ENCODE measurements around the gene CMSS1. TPM values are rescaled to one million over a fixed set of nuclear protein-coding genes. Genes with fewer than 3 reads are reported as not detected.
A peak's percentile ranks its signal among the peaks of the same experiment; 100 is the strongest.

Gene CMSS1
- total and polyA plus RNA-seq, 2 of the 13 experiments (the other 11 are each of a cell fraction or from before 2014, with no cell fraction given), result 6.4 to 48.7 TPM

GRCh38 chr3:99875929-99876841, 58.5 kb downstream of the CMSS1 start (continued):
- TF ChIP-seq ZNF138 (CRISPR knock-in tag; IDR thresholded peaks at IDR 0.05; ENCODE audit: low read depth), result no peak; the same call in 1 of the 2 replicates
- peak; percentile 50; the same call in 1 of the 2 replicates for TF ChIP-seq ZNF878 (CRISPR knock-in tag; IDR thresholded peaks at IDR 0.05)
- TF ChIP-seq CEBPB (IDR thresholded peaks at IDR 0.05; ENCODE audit: borderline replicate concordance, low read depth, low read length), result peak; percentile 70; the same call in 1 of the 2 replicates
- TF ChIP-seq KDM1A (CRISPR knock-in tag; IDR thresholded peaks at IDR 0.05), result no peak
- TF ChIP-seq ZNF644 (CRISPR knock-in tag; IDR thresholded peaks at IDR 0.05; ENCODE audit: low read depth), result no peak
- peak; percentile 45 for TF ChIP-seq XRCC5 (optimal IDR thresholded peaks at IDR 0.05; ENCODE audit: low read length)
- no peak; the same call in 1 of the 2 replicates for TF ChIP-seq FOSL2 (CRISPR knock-in tag; IDR thresholded peaks at IDR 0.05)
- peak; percentile 98 for TF ChIP-seq ZMYM4 (CRISPR knock-in tag; IDR thresholded peaks at IDR 0.05)
- no peak; the same call in 1 of the 2 replicates for TF ChIP-seq KDM4B (CRISPR knock-in tag; IDR thresholded peaks at IDR 0.05)
- TF ChIP-seq SMC3 (IDR thresholded peaks at IDR 0.05; ENCODE audit: low read length), result no peak
- 0 out of 2 replicates have a peak, but pooled peaks have one; percentile 44 for TF ChIP-seq ZNF253 (CRISPR knock-in tag; IDR thresholded peaks at IDR 0.05; ENCODE audit: borderline replicate concordance)
- no peak for TF ChIP-seq ONECUT2 (CRISPR knock-in tag; IDR thresholded peaks at IDR 0.05)
- TF ChIP-seq ATF7 (IDR thresholded peaks at IDR 0.05), result peak; percentile 22; the same call in 1 of the 2 replicates
- peak; percentile 96 for TF ChIP-seq ATF7 (CRISPR knock-in tag; IDR thresholded peaks at IDR 0.05)
- TF ChIP-seq, protein P1, sequence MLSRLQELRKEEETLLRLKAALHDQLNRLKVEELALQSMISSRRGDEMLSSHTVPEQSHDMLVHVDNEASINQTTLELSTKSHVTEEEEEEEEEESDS (CRISPR knock-in tag; IDR thresholded peaks at IDR 0.05; ENCODE audit: borderline replicate concordance), result no peak
- TF ChIP-seq, protein P2, sequence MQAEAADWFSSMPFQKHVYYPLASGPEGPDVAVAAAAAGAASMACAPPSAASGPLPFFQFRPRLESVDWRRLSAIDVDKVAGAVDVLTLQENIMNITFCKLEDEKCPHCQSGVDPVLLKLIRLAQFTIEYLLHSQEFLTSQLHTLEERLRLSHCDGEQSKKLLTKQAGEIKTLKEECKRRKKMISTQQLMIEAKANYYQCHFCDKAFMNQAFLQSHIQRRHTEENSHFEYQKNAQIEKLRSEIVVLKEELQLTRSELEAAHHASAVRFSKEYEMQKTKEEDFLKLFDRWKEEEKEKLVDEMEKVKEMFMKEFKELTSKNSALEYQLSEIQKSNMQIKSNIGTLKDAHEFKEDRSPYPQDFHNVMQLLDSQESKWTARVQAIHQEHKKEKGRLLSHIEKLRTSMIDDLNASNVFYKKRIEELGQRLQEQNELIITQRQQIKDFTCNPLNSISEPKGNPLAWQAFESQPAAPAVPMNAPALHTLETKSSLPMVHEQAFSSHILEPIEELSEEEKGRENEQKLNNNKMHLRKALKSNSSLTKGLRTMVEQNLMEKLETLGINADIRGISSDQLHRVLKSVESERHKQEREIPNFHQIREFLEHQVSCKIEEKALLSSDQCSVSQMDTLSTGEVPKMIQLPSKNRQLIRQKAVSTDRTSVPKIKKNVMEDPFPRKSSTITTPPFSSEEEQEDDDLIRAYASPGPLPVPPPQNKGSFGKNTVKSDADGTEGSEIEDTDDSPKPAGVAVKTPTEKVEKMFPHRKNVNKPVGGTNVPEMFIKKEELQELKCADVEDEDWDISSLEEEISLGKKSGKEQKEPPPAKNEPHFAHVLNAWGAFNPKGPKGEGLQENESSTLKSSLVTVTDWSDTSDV (CRISPR knock-in tag; IDR thresholded peaks at IDR 0.05), result peak; percentile 48; the same call in 1 of the 2 replicates
- peak; percentile 86; the same call in 1 of the 2 replicates for TF ChIP-seq ZNF333 (CRISPR knock-in tag; IDR thresholded peaks at IDR 0.05; ENCODE audit: borderline replicate concordance)
- TF ChIP-seq ZNF235 (CRISPR knock-in tag; IDR thresholded peaks at IDR 0.05; ENCODE audit: borderline replicate concordance), result peak; percentile 94; the same call in 1 of the 2 replicates
- TF ChIP-seq ZNF512 (CRISPR knock-in tag; IDR thresholded peaks at IDR 0.05), result no peak
- TF ChIP-seq ZNF567 (CRISPR knock-in tag; IDR thresholded peaks at IDR 0.05; ENCODE audit: borderline replicate concordance), result no peak; the same call in 1 of the 2 replicates
- no peak for TF ChIP-seq TBX3 (IDR thresholded peaks at IDR 0.05; ENCODE audit: borderline replicate concordance)
- peak; percentile 90; the same call in 1 of the 2 replicates for TF ChIP-seq ZNF556 (CRISPR knock-in tag; IDR thresholded peaks at IDR 0.05; ENCODE audit: borderline replicate concordance)

All from HepG2 (cell line).